GM23338 (cell line): Measurements from ENCODE around the gene ZBTB7B.

Source experiments
- CREB1 ChIP-seq: fragments of 250-450 bp; sonication (Bioruptor Pico); IDR thresholded peaks from 2 replicates; pipeline ENCODE4 v1.5.0; 2020; ENCODE audit warnings: low read depth, mild to moderate bottlenecking, moderate library complexity
- EZH2phosphoT487 ChIP-seq: fragments of 200-600 bp; sonication (generic); IDR thresholded peaks from one replicate; pipeline ENCODE4 v1.8.1; 2018; ENCODE audit warnings: antibody characterized with exemption; ENCODE audit not compliant: unreplicated experiment
- TF ChIP-seq, protein P1 (sequence below), 2 experiments: fragments of 200-600 bp in 1 of 2; sonication (generic) in 1 of 2; conservative IDR thresholded peaks; 2 replicates each; pipeline versions ENCODE4 v1.5.1 to v1.6.1; 2016 to 2017; ENCODE audit warnings: antibody characterized with exemption in 2 of 2, low read depth in 2 of 2, mild to moderate bottlenecking in 2 of 2, moderate library complexity in 1 of 2

GRCh38 chr1:154954541-154954940 is 48.1 kb upstream of the ZBTB7B start:
- TF ChIP-seq, protein P1, sequence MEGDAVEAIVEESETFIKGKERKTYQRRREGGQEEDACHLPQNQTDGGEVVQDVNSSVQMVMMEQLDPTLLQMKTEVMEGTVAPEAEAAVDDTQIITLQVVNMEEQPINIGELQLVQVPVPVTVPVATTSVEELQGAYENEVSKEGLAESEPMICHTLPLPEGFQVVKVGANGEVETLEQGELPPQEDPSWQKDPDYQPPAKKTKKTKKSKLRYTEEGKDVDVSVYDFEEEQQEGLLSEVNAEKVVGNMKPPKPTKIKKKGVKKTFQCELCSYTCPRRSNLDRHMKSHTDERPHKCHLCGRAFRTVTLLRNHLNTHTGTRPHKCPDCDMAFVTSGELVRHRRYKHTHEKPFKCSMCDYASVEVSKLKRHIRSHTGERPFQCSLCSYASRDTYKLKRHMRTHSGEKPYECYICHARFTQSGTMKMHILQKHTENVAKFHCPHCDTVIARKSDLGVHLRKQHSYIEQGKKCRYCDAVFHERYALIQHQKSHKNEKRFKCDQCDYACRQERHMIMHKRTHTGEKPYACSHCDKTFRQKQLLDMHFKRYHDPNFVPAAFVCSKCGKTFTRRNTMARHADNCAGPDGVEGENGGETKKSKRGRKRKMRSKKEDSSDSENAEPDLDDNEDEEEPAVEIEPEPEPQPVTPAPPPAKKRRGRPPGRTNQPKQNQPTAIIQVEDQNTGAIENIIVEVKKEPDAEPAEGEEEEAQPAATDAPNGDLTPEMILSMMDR (conservative IDR thresholded peaks at IDR 0.05; ENCODE audit: low read depth in 2 of 2), result no peak
- TF ChIP-seq CREB1 (CRISPR knock-in tag) (no peak), EZH2phosphoT487 (no peak)
